HUDEP-2 (cell line): ENCODE data around the gene RTL10.

Source experiments
- DNase-seq, 76 experiments: peaks; one replicate each; lab custom pipeline; 2025; ENCODE audit not compliant: unreplicated experiment in 76 of 76; lab: John Stamatoyannopoulos, UW

The RTL10 gene, protein sequence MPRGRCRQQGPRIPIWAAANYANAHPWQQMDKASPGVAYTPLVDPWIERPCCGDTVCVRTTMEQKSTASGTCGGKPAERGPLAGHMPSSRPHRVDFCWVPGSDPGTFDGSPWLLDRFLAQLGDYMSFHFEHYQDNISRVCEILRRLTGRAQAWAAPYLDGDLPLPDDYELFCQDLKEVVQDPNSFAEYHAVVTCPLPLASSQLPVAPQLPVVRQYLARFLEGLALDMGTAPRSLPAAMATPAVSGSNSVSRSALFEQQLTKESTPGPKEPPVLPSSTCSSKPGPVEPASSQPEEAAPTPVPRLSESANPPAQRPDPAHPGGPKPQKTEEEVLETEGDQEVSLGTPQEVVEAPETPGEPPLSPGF

DNA sequence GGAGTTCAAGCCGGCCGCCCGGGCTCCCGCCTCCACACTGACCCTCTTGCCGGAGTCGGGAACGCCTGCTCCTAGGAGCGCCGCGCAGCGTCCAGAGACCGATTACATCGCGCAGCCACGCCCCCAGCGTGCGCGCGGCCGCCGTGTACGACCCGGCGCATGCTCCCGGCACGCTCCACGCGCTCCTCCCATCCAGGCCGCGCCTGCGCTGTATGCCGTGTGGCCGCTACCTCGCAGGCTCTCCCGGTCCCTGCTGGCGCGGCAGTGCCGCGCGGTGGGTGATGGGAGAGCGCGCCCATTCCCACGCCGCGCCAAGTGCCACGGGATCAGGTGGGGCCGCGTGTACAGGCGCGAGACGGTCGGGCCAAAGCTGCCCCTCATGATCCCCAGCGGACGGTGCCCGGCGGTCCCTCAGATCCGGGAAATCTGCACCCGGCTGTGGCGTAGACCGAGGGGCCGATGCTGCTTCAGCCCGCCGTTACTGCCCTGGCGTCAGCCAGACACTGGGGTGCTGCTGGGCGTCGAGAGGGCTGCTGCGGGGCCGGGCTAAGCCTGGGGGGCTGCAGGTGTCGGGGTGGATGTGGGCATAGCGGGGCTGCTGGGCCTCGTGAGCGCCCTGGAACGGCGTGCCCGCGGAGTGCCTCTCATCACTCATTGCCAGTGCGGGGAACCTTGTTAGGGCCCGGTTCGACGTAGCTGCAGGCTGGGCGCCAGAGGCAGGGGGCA is at the start of gene RTL10, which contains the start of gene GNB1L:
Gene RTL10, minus strand, starts transcription at position 97 of the 726 bp plus-strand sequence. CDS start 2,613 bp downstream, outside the sequence.
Gene GNB1L, minus strand, starts transcription at position 97 of the 726 bp plus-strand sequence. CDS start 33,519 bp downstream, outside the sequence.
- peak in 75 of 76 experiments; percentile 29 to 97 (median 92) for DNase-seq

DNA sequence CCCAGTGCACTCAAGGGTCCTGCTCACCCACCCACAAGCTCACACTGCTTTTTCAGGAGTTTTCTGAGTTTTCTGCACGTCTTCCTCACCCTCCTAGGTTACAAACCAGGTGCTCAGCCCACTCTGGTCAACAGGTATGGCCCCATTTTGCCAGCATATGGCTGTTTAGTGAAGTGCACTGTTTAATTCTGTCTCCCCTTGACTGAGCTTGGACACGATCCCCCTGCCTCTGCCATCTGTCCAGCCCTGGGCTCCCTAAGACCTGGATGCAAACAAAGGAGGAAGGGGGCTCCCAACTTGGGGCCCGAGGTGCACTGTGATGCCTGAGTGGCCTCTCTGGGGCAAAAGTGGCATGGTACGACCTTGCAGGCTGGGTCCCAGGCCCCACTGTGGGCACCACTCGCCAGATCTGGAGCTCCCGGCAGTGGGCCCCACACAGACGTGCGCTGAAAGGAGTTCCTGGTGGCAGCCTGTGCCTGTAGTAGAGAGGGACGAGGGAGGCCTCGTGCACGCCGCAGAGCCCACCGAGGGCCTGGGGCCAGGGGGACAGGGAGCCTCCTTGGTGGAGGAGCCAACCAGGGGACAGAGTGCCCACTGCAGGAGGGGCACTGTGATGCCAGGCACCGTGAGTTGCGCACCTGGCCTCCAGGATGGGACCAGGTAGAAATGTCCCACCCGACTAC is 49.6 kb upstream of the RTL10 start:
- DNase-seq = no peak

DNA sequence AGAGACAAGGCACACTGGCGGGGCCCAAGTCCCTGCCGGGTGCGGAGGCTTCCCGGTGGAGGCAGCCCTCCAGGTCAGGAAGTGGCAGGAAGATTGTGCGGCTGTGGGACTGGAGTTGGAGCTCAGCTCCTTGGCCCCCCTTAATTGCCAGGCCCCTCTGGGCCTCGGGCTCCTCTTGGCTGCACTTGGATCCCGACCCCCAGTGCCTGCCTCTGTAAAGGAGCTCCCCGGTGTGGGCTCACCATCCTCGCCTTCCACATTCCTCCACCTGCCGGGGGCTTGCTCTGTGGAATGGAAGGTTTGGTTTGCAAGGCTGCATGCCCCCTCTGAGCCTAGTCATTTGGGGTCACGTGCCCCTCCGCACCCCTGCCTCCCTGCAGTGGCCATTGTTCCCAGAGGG is 48.8 kb upstream of the RTL10 start:
- no peak for DNase-seq

DNA sequence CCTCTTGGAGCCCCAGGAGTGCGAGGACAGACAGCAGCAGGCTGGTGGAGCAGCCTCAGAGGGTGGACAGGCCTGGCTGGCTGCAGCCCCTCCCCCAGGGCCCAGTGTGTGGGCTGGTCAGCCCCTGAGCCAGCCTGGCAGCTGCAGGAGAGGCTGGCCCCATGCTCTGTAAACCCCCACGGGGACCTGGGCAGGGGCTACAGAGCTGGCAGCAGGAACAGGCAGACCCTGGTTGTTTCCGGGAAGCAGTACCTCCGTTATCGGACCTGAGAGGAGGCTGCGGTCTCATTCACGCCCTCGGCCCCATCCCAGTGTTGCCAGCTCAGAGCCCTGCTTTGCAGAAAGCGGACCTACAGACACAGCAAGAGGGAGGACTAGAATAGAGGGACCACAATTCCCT is 48.4 kb upstream of the RTL10 start:
- DNase-seq = no peak

DNA sequence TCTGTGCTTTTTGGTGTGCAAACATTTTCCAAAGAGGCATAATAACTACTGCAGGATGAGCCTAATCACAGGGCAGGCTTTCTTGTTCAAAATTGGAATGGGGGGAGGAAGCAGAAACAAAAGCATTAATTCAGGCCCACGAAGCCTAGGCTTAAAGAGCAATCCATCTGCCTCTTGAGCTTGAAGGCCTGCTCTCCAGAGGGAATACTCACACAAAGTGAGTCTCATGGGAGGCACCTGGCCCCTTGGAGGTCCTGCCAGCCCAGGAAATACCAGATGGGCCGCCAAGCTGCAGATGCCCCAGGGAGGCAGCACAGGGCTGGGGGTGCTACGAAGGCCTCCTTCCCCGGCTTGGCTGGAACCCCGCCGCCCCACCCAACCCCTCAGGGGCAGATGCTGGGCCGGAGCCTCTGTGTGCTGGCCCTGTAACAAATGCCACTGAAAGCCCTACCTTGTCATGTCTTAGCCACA is 47.6 kb upstream of the RTL10 start:
- no peak for DNase-seq

DNA sequence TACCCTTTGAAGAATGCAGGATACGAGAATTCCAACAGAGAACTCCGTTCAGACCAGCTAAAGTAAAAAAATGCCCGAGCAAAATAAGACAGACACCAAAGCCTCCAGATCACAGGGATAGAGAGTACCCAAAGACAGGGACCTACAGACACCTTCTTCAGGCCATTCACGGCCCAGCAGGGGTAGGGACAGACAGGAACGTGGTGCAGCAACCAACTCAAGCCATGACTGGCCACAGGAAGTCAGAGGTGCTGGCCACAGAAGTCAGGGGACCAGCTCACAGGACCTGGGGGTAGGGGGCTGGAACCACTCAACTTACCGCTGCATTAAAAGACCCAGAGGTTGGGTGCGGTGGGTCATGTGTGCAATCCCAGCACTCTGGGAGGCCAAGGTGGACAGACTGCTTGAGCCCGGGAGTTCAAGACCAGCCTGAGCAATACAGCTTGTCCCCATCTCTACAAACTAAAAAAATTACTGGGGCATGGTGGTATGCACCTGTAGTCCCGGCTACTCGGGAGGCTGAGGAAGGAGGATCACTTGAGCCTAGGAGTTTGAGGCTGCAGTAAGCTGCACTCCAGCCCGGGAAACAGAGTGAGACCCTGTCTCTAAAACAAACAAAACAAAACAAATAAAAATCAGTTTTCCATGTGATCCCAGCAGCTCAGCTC is 47.0 kb upstream of the RTL10 start:
- DNase-seq = no peak

DNA sequence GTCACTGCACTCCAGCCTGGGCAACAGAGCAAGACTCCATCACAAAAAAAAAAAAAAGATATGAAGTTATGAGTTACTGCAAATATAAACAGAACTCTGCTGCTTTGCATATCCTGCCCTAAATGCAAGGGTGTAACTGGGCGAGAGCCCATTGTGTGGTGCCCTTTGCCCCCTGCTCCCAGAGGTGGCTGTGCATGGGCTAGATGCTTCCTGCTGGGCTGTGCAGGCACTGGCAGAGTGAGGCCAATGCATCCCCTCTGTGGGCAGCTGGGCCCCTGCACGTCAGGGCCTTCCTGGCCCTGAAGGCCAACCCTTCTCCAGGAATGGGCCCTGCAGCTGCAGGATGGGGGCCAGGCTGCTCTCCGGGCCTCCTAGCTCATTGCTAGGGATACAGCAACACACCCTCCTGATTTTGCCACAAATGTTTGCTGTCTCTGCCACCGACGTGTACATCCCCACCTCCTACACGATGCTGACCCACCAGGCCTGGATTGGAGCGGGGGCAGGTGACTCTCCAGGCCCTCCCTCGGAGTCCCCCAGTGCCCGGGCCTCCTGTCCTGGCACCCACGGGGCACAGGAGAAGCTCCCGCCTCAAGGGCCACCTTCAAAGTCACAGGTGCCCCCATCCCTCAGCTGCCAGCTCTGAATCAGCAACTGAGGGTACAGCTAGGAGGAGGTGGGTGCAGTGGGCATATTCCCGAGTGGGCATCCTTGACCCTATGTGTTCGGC is 46.2 kb upstream of the RTL10 start:
- no peak for DNase-seq

DNA sequence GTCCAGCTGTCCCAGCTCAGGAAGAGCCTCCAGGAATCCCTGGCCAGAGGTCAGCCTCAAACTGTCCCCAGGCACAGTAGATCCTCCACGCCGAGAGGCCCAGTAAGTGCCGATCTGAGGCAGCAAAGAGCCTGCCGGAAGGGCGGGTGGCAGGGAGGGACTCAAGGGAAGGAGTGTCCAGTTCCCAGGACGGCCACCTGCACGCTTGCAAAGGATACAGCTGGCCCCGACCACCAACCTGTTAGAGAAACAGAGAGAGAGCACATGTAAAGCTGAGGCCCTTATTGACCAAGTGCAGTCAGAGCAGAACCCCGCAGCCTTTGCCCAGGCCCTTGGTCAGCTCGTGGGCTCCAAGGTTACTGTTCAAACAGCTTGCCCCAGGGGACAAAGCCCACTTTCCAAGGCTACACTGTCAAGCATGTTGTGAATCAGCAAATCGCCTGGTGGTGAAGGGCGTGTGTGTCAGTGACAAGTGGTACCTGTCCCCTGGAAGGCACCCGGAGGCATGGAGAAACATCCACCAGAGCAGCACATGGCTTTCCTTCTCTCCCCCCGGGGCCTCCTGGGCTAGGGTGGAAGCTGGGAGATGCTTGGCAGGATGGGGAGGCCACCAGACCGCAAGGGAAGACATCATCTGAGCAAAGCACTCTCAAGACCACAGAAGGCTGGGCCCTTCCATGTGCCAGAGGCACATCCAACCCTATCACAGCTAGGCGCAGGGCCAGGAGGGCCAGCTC is 44.3 kb upstream of the RTL10 start:
- DNase-seq = no peak

DNA sequence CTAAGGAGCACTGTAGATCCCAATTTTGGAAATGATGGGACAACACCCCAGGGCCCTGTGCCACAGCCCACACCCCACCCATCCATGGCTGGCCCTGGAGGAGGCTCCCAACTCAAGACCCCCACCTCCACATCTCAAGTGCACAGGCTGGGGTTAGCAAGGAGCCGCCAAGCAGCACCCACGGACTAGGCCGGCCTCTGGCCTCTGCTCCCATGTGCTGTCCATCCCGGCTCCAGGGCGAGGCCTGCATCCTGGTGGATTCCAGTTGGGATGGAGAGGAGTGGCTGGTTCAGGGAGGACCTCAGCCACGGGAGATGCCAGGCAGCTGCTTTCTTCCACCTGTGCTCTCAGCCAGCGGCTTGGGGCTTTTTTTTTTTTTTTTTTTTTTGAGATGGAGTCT is 43.5 kb upstream of the RTL10 start:
- DNase-seq = no peak

DNA sequence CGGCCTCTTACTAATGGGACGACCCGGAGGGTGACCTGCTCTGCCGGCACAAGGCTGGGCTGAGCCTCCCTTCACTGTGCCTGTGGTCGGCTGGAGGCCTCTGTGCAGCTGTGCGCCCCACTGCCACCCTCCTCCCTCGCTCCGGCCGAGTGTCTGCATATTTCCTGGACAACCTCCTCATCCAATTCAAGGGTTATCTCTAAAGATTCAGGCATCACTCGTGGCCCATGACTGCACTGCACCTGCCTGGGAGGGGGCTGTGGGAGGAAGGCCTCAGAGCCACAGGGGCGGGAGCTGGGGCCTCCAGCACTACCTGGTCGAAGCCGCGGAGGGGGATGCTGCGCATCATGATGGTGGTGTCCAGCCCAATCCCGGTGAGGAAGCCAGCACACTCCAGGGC is 43.1 kb upstream of the RTL10 start:
- DNase-seq = no peak

DNA sequence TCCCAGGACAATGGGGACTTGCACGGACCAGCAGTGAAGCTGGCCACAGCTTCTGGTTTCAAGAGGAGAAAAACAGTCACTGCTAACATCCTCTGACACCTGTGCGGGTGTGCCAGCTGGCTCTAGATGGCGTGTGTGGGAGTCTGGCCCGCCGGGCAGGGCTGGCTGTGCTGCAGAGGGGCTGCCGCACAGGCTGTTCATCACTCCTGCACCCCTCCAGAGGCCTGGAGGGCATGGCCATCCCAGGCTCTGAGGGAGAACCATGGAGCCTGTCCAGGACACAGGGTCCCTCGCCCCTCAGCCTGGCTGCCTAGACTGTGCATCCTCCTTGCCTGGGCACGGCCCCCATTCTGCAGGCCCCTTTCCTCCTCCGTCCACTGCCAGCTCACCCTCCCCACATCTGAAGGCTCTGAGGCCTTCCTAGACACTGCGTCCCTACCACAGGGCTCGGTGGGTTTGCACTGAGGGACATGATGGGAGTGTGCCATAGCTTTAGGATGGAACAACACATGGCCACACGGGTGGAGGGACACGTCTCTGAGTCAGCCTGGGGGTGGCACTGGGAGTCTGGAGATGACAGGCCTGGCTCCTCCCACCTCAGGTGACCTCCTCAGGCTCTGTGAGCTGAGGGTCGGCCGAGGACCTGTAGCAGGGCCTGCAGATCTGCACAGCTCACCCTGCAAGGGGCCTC is 42.1 kb upstream of the RTL10 start:
- DNase-seq = peak in 10 of 76 experiments; percentile 2 to 22 (median 8)

DNA sequence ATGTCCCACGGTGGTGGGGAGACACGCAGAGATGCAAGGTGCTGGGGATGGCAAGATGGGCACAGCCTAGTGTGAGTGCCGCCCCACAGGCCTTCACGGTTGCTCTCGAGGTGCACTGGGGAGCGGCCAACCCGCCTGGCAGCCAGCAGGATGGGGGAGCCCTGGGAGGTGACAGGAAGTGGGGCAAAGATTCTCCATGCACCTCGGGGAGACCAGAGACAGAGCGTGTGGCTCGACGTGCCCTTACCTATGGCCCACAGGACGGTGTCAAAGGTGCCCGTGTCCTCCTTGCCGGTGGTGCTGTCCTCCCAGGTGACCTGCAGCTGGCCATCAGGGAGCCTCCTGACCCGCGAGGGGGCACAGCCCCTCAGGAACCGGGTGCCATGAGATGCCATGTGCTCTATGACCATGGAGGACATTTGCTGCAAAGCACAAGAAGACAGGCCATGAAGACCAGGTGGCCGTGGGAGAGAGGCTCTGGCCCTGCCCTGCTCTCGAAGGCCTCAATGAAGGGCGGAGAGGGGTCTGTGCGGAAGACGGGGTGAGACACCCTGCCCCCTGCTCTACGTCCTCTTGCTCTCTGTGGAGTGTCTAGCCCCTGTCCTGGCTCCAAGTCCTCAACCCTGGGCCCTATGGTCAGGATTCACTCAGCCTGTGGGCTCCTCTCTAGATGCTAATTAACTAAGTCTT is 40.6 kb upstream of the RTL10 start:
- DNase-seq = no peak

DNA sequence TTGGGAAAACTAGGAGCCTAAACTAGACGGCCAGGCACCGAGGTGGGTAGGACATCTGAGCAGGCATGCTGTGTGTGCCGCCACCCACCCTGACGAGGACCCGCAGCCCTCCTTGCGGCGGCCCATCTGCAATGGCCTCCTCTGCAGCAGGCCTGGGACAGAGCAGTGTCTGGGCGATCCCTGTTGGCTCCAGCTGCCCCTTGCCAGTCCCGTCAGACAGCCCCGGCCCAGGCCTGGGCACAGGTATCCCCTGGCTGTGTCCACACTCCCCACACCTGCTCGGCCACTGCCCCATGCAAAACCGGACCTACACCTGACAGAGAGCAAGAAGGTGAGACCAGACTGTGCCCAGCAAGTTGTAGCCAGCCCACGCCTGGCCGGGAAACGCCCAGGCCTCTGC is 38.7 kb upstream of the RTL10 start:
- no peak for DNase-seq

DNA sequence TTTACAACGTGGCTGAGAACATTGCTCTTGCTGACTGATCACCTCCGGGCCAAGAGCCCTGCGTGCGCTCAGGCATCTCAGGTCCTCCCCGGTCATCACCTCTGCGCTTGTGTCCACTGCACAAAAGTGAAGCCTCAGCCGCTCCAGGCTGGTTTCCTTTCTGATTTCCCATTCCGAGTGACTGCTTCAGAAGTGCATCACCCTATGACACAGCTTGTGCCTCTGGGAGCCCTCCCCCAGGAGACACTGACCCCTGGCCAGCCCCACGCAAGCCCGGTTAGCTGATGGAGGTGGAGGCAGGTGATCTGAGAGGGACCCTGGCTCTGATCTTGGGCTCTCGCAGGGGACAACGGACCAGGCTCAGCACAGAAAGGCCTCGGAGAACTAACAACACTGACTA is 38.3 kb upstream of the RTL10 start:
- DNase-seq = no peak

DNA sequence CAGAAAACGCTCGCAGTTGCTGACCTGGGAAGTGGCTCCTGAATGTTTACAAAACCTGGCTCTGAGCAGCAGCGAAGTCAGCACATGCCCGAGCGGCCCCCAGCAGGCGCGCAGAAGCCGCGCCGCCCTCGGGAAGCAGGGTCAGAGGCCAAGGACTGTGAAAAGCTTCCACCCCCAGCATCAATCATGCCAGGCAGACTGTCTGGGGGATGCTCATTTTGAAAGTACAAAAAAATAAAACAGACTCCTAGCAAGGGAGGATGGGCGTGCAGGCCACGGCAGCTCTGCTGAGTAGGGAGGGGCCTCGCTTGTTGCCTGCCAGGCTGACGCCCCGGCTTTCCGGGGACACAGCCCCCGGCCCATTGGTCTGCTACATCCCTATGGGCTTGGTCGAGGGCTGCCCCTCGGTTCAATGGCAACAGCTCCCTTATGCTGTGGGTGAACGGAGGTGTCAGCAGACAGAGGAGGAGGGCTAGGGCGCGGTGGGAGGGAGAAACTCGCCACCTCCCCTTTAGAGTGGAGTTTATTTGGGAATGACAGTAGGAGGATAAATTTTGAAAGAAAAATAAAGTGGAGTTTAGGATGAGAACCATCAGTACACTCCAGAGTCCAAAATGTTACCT is 37.7 kb upstream of the RTL10 start:
- no peak for DNase-seq

DNA sequence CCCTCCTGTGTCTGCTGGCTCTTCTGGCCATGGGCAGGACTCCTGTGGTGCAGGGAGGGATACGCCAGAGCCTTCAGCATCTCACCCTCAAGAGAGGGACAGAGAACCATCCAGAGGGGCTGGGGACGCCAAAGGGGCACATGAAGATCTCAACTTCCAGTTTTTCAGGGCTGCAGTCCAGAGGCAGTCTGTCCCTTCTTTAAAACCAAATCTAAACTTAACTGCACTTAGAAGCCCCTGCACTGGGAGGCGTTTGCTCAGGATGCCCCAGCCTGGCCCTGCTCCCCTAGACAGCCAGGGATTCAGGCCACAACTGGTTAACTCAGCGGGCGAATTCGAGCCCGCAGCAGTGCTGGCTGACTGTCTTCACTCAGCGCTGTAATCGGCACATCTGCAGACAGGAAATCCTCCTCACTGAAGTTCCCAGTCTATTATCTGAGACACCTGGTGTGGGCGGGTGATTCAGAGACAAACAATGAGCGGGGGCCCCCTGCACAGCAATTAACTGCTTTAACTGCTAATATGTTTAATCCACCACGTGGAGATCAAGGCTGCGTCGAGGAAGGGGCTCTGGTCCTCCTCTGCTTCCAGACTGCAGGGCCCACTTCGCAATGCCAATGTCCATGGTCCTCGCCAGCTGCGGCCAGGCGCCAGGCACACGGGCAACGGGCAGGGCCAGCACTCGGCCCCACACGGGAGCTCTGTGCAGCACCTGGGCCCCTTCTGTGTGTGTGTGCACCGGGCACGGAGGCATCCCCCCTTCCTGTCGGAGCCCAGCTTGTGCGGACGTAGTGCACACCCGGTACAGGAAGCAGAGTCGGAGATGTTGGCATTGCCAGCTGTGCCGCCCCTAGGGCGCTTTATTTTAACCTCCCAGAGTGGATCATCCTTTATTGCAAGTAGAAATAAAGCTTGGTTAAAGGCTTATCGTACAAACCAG is 36.9 kb upstream of the RTL10 start:
- peak in 65 of 76 experiments; percentile 4 to 82 (median 43) for DNase-seq
